ENCODE results near the gene TGFBR3L. TPM values are rescaled to one million over a fixed set of nuclear protein-coding genes. Genes with fewer than 3 reads are reported as not detected.

The TGFBR3L gene
- total RNA-seq, 1 experiment from 2014 or later: 4.1 TPM

Other genes starting within 250 kb of the TGFBR3L start
- not detected in 3 replicates for gene RETN, start 245.8 kb upstream of the TGFBR3L start, total RNA-seq (2021)
- gene MCEMP1, start 237.7 kb upstream of the TGFBR3L start, total RNA-seq (2021): not detected in 3 replicates
- gene TRAPPC5, start 234.0 kb upstream of the TGFBR3L start, total RNA-seq (2021): 122 to 127 TPM (median 124 TPM) in 3 replicates
- 0.37 to 0.48 TPM (median 0.46 TPM) in 3 replicates for gene FCER2, start 212.7 kb upstream of the TGFBR3L start, total RNA-seq (2021)
- gene CLEC4G, start 182.7 kb upstream of the TGFBR3L start, total RNA-seq (2021): 0.55 to 0.66 TPM (median 0.62 TPM) in 3 replicates
- 0.09 to 0.44 TPM in 2 of 3 replicates, not detected in the other for gene CD209, start 167.3 kb upstream of the TGFBR3L start, total RNA-seq (2021)
- not detected in 3 replicates for gene CLEC4M, start 151.6 kb upstream of the TGFBR3L start, total RNA-seq (2021)
- gene EVI5L, start 84.6 kb upstream of the TGFBR3L start, total RNA-seq (2021): 10.5 to 13.7 TPM (median 13.6 TPM) in 3 replicates
- gene PRR36, start 40.4 kb upstream of the TGFBR3L start, total RNA-seq (2021): 21.9 to 34.3 TPM (median 31.0 TPM) in 3 replicates
- 3.0 to 3.6 TPM (median 3.1 TPM) in 3 replicates for gene LRRC8E, start 26.3 kb upstream of the TGFBR3L start, total RNA-seq (2021)
- 39.4 to 46.9 TPM (median 46.3 TPM) in 3 replicates for gene MAP2K7, start 11.0 kb upstream of the TGFBR3L start, total RNA-seq (2021)
- 23.2 to 24.3 TPM (median 23.7 TPM) in 3 replicates for gene SNAPC2, start 5.5 kb downstream of the TGFBR3L start, total RNA-seq (2021)
- gene CTXN1, start 11.3 kb downstream of the TGFBR3L start, total RNA-seq (2021): 41.5 to 48.2 TPM (median 44.3 TPM) in 3 replicates
- gene TIMM44, start 28.8 kb downstream of the TGFBR3L start, total RNA-seq (2021): 103 to 129 TPM (median 103 TPM) in 3 replicates
- gene ELAVL1, start 90.8 kb downstream of the TGFBR3L start, total RNA-seq (2021): 144 to 160 TPM (median 149 TPM) in 3 replicates
- 0.53 TPM in 1 of 3 replicates, not detected in the others for gene CCL25, start 137.9 kb downstream of the TGFBR3L start, total RNA-seq (2021)
- 54.8 to 67.3 TPM (median 62.2 TPM) in 3 replicates for gene FBN3, start 234.8 kb downstream of the TGFBR3L start, total RNA-seq (2021)